Stimulated activated CD4-positive, alpha-beta T cell treated with anti-CD3 and anti-CD28 coated beads, Interleukin-2, amount 100 ng/mL, for 4 hours (primary cell): ENCODE data around the gene GTF2F1.
"Not testable (repeated sequence)": the region's sequence is repeated elsewhere in the genome, so short reads cannot be mapped to it uniquely, and the experiment has no call there.

Experiments used
- DNase-seq: peaks from one replicate; pipeline ENCODE4 v3.0.0-alpha.2; 2020; ENCODE audit warnings: low read depth

Gene GTF2F1

GRCh38 chr19:6417713-6418561, 25.0 kb upstream of the GTF2F1 start:
- DNase-seq = no peak

- no peak for DNase-seq
These were observed 23.9 kb upstream of the GTF2F1 start for GRCh38 chr19:6416658-6417405.

- no peak for DNase-seq
These were observed 22.7 kb upstream of the GTF2F1 start for GRCh38 chr19:6415591-6416190.

- no peak for DNase-seq
These were observed 22.0 kb upstream of the GTF2F1 start for GRCh38 chr19:6414793-6415590.

GRCh38 chr19:6413721-6414643, 21.0 kb upstream of the GTF2F1 start:
- DNase-seq = no peak

GRCh38 chr19:6413291-6413690, 20.3 kb upstream of the GTF2F1 start:
- DNase-seq = no peak

- DNase-seq = no peak
These were observed 19.6 kb upstream of the GTF2F1 start for GRCh38 chr19:6412447-6413091.

- DNase-seq = no peak
These were observed 19.1 kb upstream of the GTF2F1 start for GRCh38 chr19:6412061-6412446.

GRCh38 chr19:6409346-6409745, 16.4 kb upstream of the GTF2F1 start:
- no peak for DNase-seq

- DNase-seq = no peak
These were observed 13.4 kb upstream of the GTF2F1 start for GRCh38 chr19:6406401-6406800.

GRCh38 chr19:6402837-6403608, 10.1 kb upstream of the GTF2F1 start:
- DNase-seq = no peak

GRCh38 chr19:6402058-6402457, 9.1 kb upstream of the GTF2F1 start:
- DNase-seq = no peak

GRCh38 chr19:6400062-6400944, 7.3 kb upstream of the GTF2F1 start:
- not testable (repeated sequence) for DNase-seq

GRCh38 chr19:6396305-6396704, 3.3 kb upstream of the GTF2F1 start:
- DNase-seq = no peak

GRCh38 chr19:6394831-6395230, 1.9 kb upstream of the GTF2F1 start:
- no peak for DNase-seq

GRCh38 chr19:6393983-6394412, 1.0 kb upstream of the GTF2F1 start:
- peak; percentile 62 for DNase-seq

- no peak for DNase-seq
These were observed 517 bp downstream of the GTF2F1 start for GRCh38 chr19:6392221-6393073.

- DNase-seq = no peak
These were observed 5.6 kb downstream of the GTF2F1 start for GRCh38 chr19:6387372-6387771.
